ENCODE measurements around the gene SPATA2.

DNA sequence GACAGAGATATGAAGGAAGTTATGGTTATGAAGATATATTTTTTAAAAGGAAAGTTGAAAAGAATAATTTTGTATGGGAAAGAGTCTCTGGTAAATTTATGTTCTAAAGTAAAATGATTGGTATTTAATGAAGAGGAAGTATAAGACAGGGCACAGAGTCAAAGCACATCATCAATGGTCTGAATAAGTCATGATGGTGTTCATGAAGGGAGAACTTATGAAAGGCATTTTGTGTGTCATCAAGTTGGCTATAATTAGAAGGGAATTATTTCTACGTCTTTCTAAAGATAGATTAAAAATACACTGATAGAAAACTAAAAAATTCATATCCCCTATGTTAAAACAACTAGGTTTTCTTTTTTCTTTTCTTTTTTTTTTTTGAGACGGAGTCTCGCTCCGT lies 46.1 kb upstream of the SPATA2 start:
- TF ChIP-seq EP300 (IDR thresholded peaks at IDR 0.05) (no peak), CTCF (IDR thresholded peaks at IDR 0.05) (no peak), POLR2A (IDR thresholded peaks at IDR 0.05) (no peak)
